NCI-H345 treated with DMSO at 0.1 percent for 48 hours (cell line): ENCODE results near the gene CHD6.

ENCODE experiments used
- DNase-seq: peaks from one replicate; lab custom pipeline; 2025; ENCODE audit not compliant: unreplicated experiment; lab: John Stamatoyannopoulos, UW

Gene CHD6, protein sequence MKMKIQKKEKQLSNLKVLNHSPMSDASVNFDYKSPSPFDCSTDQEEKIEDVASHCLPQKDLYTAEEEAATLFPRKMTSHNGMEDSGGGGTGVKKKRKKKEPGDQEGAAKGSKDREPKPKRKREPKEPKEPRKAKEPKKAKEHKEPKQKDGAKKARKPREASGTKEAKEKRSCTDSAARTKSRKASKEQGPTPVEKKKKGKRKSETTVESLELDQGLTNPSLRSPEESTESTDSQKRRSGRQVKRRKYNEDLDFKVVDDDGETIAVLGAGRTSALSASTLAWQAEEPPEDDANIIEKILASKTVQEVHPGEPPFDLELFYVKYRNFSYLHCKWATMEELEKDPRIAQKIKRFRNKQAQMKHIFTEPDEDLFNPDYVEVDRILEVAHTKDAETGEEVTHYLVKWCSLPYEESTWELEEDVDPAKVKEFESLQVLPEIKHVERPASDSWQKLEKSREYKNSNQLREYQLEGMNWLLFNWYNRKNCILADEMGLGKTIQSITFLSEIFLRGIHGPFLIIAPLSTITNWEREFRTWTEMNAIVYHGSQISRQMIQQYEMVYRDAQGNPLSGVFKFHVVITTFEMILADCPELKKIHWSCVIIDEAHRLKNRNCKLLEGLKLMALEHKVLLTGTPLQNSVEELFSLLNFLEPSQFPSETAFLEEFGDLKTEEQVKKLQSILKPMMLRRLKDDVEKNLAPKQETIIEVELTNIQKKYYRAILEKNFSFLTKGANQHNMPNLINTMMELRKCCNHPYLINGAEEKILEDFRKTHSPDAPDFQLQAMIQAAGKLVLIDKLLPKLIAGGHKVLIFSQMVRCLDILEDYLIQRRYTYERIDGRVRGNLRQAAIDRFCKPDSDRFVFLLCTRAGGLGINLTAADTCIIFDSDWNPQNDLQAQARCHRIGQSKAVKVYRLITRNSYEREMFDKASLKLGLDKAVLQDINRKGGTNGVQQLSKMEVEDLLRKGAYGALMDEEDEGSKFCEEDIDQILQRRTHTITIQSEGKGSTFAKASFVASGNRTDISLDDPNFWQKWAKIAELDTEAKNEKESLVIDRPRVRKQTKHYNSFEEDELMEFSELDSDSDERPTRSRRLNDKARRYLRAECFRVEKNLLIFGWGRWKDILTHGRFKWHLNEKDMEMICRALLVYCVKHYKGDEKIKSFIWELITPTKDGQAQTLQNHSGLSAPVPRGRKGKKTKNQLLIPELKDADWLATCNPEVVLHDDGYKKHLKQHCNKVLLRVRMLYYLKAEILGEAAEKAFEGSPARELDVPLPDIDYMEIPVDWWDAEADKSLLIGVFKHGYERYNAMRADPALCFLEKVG (N-terminal part only)

DNA sequence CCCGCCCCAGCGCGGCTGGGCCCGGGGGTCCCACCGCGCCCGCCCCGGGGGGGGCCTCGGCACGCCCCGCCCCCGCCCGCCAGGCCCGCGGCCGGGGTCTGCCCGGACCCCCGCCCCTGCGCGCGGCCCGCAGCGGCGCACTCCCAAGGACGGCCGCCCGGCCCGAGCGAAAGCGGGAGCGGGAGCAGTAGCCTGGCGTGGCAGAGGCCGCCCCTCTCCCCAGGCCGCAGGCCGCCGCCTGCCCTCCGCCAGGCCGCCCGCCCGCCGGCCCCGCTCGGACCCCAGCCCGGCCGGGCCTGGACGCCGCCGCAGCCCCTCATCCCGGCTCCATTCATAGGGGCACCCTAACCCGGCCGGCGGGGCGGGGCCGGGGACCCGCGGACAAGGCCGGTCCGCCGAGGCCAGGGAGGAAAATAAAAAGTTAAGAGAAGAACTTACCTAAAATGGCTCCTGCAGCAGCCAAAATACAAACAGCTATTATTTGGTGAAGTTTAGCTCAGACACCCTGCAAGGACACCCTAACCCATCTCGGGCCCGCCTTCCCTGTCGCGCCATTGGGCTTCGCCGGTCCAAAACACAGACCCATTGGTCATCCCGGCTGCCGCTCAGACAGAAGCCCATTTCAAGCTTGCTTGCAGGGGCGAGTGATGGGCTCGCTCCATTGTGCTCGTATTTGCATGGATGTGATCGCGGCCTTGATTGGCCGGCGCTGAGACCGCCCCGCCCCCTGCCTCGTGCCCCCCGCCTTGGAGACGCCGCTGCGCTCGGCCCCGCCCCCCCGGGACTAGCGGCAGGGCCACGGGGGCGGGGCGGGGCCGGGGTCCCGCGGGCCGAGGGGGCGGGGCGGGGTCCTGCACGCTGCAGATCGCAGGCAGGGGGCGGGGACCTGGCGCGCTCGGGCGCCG lies at the start of gene CHD6:
Gene CHD6, minus strand, starts transcription at position 476 of the 905 bp plus-strand sequence. CDS start 67,040 bp downstream, outside the sequence.
- peak; percentile 99 for DNase-seq

DNA sequence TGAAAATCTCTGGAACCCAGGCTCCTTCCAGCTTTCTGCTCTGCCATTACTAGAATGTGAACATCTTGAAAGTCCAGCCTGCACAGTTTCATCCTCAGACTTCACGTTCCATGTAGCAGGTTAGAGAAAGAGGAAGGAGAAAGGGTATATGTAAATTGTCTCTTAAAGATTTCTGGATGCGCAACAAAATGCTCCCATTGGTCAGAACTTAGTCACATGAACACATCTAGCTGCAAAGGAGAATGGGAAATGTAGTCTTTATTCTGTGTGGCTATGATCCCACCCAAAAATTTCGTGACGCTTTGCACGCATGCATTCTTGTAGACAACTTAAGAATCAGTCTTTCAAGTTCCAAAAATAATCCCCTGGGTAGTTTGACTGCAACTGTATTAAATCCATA lies 46.4 kb upstream of the CHD6 start:
- no peak for DNase-seq

DNA sequence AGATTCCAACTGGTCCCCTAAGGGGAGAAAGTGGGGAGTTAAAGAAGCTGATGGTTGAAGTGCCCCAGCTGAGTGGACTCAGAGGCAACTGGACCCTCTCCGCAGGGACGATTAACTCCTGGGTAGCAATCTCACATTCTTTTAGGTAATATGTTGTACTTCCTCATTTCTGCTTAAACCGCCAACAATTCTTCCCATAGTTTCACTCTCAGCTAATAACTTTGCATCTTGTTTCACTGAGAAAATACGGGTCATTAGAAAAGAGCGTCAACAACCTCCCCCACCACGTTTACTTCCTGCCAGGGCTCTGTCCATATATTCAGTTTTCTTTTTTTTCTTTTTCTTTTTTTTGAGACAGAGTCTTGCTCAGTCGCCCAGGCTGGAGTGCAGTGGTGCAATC lies 39.5 kb upstream of the CHD6 start:
- DNase-seq: no peak

DNA sequence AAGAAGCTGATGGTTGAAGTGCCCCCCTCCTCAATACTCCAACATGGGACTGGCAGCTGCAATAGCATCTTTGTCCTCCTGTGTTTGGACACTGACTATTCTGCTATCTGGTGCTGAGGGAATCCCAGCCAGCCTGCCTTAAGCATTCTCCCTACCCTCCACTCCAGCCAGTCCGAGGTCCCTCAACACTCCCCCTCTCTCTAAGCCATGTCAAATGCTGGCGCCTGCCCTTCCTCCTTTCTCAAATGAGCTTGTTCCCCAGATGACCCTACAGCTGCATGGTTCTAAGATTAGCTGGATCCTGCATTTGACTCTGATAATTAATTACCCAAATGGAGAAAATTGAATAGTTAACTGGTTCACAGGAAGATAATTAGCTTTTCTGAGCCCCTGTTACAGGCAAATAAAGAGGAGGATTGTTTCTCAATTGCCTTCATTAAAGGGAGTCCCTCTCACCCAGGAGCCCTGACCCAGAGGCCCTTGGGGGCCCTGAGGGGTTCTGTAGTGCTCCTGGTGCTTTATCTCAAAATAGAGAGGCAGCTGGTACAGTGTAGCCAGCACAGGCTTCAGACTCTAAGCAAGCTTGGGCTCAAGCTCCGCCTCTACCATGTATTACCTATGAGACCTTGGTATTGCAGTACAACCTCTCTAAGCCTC lies 37.9 kb upstream of the CHD6 start:
- DNase-seq: no peak

DNA sequence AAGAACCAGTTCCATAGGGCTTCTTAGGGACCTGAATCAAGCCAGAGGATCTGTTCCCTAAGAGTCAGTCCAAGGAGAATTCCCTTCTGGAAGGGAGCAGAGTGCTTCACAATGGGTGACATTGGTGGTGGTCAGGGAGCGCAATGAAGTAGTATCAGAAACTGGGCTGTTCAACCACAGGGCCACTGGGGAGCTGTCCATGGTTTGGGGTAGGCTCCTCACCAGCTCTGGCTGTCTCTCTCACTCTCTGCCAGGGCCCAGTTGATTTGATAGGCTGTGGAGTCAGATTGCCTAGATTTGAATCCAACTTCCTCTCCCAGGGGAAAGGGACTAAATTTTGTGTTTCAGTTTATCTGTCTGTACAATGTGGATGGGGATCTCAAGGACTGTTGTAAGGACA lies 36.7 kb upstream of the CHD6 start:
- no peak for DNase-seq

DNA sequence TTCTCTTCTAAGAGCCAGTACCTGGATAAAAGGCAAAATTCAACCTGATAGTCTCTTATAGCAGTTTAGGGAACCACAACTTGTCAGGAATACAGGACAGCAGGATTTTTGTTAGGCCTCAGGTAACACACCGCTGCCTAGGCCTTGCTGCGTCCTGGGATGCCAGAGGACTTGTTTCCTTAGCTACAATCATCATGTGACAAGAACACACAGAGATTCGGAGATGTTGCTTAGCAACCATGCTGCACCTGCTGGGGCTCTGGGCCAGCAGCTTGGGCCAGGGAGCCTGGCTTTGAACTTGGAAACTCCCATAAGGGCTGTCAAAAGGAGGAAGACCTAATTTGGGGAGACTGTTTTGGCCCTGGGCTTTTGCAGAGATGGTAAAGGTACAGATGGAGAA lies 36.1 kb upstream of the CHD6 start:
- peak; percentile 93 for DNase-seq

DNA sequence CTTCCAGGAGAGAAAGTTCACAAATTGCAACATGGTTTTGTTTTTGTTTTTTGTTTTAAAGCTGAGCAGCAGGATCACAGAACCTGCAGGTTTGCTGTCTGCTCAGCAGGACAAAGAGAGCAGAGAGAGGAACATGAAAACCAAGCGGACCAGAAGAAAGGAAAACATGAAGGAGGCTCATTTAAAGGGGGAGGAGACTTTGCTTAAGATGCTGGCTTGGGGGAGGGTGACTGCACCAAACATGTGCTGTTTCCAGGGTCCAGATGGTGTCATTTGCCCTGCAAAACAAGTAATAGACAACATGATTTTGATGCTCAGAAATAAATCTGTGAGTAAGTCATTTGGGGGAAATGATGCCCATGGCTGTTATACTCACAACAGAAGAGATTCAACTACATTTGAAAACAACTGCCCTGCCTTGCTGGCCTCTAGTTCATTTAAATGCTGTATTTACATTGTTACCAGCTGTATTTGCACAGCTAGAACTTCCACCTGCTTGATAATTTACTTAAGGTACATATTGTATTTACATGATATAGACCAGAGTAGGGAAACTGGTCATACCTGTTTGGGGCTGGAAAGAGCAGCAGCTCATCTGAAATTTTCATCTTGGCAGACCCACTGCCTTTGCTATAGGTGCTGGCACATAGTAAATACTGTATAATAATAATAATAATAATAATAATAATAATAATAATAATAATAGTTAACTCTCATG lies 32.2 kb upstream of the CHD6 start:
- DNase-seq: peak; percentile 99

DNA sequence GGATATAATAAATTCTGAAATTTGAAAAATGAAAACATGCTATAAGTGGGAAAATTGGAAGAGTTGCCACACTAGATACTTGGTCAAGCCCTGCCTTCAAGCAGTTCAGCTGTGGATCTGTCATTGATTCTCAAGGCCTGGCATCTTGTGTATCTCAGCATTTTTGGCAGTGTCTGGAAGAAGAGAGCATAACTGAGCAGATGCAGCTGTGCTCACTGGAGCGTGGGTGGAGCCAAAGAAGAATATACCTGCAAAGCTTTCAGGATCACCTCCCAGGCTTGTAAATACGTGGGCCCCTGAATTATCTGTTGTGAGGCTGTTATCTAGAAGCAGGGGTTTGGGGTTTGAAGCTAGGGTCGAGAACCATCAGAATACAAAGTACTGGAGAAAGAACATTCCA lies 31.3 kb upstream of the CHD6 start:
- DNase-seq: peak; percentile 84

DNA sequence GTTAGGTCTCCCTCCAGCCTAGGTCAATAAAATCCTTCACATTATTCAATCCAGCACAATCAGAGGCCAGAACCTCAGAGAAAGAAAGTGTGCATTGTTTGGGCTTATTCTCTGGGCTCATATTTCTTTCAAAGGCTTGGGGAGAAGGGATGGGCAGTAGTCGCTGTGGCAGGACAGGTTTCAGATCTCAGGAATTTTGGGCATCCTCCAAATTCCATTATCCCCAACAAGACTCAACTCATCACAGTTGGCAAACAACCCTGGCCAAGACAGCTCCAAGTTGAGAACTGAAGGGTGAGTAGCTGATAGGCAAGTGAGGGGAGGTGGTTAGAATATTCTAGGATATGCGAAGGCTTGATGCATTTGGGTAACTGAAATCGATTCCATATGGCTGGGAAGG lies 27.2 kb upstream of the CHD6 start:
- DNase-seq: no peak

DNA sequence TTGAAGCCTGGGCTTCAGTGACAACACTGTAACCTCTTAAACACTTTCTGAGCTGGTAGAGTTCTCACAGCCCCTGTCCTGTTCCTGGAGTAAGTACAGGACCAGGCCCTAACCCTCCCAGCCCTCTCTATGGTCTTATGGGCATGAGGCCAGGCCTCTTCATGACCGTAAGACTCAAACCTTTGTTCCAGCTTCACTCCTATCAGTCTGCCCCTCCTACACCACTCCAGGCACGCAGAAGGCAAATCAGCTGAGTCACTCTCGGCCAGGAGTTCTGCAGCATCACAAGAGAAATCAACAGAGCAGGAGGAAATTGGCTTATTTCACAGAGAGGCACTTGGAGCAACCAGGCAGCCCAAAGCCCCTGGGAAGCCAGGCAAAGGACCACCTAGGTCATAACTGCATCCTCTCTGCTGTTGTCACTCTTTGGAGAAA lies 25.3 kb upstream of the CHD6 start:
- DNase-seq: peak; percentile 88

DNA sequence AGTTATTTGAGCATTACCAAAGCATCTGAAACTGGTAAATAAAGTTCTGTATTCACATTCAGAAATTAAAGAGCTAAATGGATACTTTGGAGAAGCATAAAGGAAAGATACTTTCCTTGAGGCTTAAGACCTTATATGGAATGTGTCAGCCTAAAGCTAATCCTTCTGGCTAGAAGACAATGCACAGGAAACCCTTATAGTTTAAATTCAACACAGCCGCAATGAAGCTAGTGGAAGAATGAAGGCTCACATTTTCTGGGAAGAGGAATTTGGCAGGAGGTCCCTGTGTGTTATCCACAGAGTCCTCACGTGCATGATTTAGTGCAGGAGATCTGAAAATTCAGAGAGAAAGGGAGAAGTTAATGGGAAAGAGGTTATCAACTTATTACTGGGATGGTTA lies 21.5 kb upstream of the CHD6 start:
- DNase-seq: no peak

DNA sequence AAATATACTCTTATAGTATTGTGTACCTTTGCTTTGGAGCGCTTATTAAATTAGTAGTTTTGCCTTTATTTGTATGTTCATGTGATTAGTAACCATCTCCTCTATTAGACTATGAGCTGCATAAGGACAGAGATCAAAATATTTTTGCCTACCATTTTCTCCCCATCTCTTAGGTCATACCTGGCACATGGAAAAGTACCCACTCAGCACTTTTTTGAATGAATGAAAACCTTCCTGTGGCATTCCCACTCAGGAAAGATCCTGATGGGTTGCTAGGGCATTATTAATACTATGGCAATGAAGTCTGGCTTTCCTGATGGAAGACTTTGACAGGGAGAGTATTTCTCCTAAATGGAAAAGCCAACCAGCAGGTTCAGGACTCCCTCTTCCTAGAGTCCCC lies 20.3 kb upstream of the CHD6 start:
- no peak for DNase-seq

DNA sequence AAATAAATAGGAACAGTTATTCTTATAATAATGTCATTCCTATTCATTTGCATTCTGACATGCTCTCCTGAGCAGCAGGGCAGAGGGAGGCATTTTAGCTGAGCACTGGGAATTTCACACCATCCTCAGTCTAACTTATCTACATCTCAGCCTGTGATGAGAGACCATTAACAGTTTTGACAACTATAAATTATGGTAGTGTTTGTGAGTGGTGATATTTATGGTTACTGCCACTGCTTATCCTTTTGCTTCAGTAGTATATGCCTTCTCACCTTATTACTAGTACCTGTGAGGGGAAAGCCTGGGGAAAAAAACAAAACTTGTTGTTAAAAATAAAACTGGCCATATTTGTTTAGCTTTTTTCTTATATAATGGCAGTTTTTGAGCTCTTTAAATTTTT lies 17.0 kb upstream of the CHD6 start:
- DNase-seq: no peak

DNA sequence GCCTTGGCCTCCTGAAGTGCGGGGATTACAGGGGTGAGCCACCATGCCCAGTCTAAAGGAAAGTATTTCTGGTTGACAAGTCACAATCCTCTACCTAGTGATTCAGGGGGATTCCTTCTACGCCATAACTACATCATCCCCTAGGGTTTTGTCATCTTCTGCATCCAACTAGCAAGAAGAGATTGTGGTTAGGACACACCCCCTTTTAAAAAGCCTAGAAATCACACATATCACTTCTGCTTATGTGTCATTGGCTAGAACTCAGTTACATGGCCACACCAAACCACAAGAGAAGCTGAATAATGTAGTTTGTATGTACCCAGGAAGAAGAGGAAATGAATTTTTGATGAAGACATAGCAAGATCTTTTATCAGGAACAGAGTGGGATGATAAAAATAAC lies 14.7 kb upstream of the CHD6 start:
- DNase-seq: no peak

DNA sequence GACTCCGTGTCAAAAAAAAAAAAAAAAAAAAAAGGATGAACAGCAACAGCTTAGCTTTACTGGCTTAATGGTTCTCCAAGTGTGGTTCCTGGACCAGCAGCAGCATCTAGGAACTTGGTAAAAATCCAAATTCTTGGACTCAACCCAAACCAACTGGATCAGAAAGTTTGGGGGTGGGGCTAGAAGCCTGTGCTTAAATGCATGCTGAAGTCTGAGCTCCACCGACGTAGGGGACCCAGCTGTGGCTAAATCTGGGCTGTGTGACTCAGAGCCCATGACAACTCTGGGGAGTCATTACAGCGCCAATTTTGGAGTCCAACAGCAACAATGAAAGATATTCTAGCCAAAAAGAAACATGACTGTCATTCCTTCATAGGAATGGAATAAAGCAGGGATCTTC lies 13.6 kb upstream of the CHD6 start:
- no peak for DNase-seq

DNA sequence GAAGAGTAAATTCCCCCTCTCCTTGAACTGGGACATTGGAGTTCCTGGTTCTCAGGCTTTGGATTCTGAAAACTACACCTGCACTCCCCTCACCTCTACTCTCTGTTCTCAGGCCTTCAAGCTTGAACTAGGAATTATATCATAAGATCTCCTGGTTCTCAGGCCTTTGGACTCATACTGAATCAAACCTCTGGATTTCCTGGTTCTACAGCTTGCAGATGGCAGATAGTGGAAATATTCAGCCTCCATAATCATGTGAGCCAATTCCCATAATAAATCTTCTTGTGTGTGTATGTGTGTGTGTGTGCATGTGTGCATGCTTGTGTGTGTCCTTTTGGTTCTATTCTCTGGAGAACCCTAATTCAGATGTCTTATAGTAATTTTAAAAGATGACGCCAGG lies 12.7 kb upstream of the CHD6 start:
- no peak for DNase-seq

DNA sequence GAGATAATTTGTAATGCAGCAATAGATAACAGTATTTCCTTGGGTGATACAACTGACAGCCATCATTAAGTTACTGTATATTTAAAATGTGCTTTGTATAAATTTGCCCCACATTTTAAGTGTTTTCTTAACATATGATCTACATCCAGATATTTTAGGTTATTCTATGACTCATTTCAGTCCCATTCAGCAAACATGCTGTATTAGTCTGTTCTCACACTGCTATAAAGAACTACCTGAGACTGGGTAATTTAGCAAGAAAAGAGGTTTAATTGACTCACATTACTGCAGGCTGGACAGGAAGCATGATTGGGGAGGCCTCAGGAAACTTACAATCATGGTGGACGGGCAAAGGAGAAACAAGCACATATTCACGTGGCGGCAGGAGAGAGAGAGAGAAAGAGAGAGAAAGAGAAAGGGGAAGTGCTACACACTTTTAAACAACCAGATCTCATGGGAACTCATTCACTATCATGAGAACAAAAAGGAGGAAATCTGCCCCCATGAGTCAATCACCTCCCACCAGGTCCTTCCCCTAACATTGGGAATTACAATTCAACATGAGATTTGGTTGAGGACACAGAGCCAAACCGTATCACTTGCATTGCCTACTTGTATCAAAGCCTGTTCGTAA lies 9.6 kb upstream of the CHD6 start:
- DNase-seq: no peak

DNA sequence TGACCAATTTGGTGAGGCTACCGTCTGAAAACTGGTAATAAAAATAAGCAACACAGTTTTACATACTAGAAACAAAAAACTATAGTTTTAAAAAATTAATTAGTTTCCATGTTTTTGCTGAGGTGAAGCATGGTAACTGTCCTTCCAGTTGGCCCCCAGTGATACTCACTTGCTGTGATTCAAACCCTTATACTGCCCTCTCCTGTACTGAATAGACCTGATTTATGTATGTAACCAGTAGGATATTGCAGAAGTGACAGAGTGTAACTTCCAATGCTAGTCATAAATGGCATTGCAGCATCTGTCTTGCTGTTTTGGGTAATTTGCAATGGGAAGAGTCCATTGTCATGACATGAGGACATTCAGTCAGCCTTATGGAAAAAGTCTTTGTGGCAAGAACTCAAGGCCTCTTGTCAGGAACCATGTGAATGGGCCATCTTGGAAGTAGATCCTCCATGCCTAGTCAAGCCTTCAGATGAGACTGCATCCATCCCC lies 8.9 kb upstream of the CHD6 start:
- DNase-seq: no peak
